Fibroblast of lung (primary cell): ENCODE results near the gene SENP8.

Experiments used
- CTCF ChIP-seq, 2 donors: IDR thresholded peaks in 1 of 2; conservative IDR thresholded peaks in 1 of 2; 1 replicate in 1 of 2; 2 replicates in 1 of 2; pipeline ENCODE4 v1.5.1; 2011 to 2012; ENCODE audit warnings: low read length in 2 of 2, control low read depth in 1 of 2, inconsistent platforms in 1 of 2, low read depth in 1 of 2, mild to moderate bottlenecking in 1 of 2
- EZH2 ChIP-seq: IDR thresholded peaks from 2 replicates; pipeline ENCODE4 v1.5.1; 2012; ENCODE audit warnings: low read length, control low read depth, mild to moderate bottlenecking; ENCODE audit errors: missing control alignments

- TF ChIP-seq CTCF (conservative IDR thresholded peaks at IDR 0.05 in 1 of 2, IDR thresholded peaks at IDR 0.05 in 1 of 2; ENCODE audit: low read depth in 1 of 2, low read length in 2 of 2) (no peak), EZH2 (peak; percentile 61)
Observed at GRCh38 chr15:72184165-72184811, 66.1 kb downstream of the SENP8 start.
